ENCODE data around the gene NAA30. TPM values are rescaled to one million over a fixed set of nuclear protein-coding genes. Genes with fewer than 3 reads are reported as not detected.

Gene NAA30
- total RNA-seq, 1 donor from 2014 or later = 27.3 TPM

DNA sequence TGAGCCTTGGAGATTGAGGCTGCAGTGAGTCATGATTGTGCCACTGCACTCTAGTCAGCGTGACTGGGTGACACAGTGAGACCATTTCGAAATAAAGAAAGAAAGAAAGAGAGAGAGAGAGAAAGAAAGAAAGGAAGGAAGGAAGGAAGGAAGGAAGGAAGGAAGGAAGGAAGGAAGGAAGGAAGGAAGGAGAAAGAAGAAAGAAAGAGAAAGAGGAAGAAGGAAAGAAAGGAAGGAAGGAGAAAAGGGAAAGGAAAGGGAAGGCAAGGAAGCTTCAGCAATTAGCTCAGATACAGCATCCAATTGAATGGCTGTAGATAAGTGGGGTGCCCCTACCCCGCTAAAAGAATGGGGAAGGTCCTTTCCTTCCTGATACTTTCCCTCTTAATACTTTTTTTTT lies 9.5 kb upstream of the NAA30 start:
- no peaks in the 10 kb centered on the region for H3K36me3 Mint-ChIP-seq (ENCODE audit: low read depth, unreplicated experiment)
- Histone ChIP-seq H3K9ac (ENCODE audit: low read length) (no peak overlapping the region), H3K27ac (ENCODE audit: low read depth, low read length) (no peak overlapping the region), H3K4me3 (ENCODE audit: insufficient read depth, low read depth, low read length) (no peak overlapping the region), H3K79me2 (ENCODE audit: insufficient read depth, low read length) (no peaks in the 10 kb centered on the region), H4K20me1 (ENCODE audit: insufficient read depth, low read length) (no peaks in the 10 kb centered on the region), H3K4me2 (ENCODE audit: low read length) (no peak overlapping the region), H3K36me3 (ENCODE audit: insufficient read depth, low read length) (no peaks in the 10 kb centered on the region), H3K4me1 (ENCODE audit: insufficient read depth, low read length) (peaks cover 14% of the 10 kb centered on the region), H2AFZ (ENCODE audit: low read depth, low read length) (no peak overlapping the region), H3K9me3 (ENCODE audit: insufficient read depth, low read depth, low read length) (no peaks in the 10 kb centered on the region), H3K27me3 (ENCODE audit: insufficient read depth, low read length) (no peaks in the 10 kb centered on the region)
- DNase-seq (ENCODE audit: low read depth) (no peak), FAIRE-seq (no peak)
- peaks cover 1% of the 10 kb centered on the region for H3K27me3 Mint-ChIP-seq (ENCODE audit: low read depth, unreplicated experiment)
- H3K9me3 Mint-ChIP-seq (ENCODE audit: unreplicated experiment) = no peaks in the 10 kb centered on the region
- H3K4me3 Mint-ChIP-seq (ENCODE audit: unreplicated experiment) = no peak overlapping the region
- H3K4me1 Mint-ChIP-seq (ENCODE audit: low read depth, unreplicated experiment) = peaks cover 15% of the 10 kb centered on the region
- no peak for TF ChIP-seq EZH2 (IDR thresholded peaks at IDR 0.05; ENCODE audit: insufficient read depth, low read length)
- no peak for TF ChIP-seq CTCF (IDR thresholded peaks at IDR 0.05; ENCODE audit: insufficient read depth, low read depth, low read length)
- no peak overlapping the region for H3K27ac Mint-ChIP-seq (ENCODE audit: unreplicated experiment)

- Histone ChIP-seq H4K20me1 (ENCODE audit: insufficient read depth, low read length) (no peaks in the 10 kb centered on the region), H3K4me2 (ENCODE audit: low read length) (peak overlapping the region; percentile 13), H3K9me3 (ENCODE audit: insufficient read depth, low read depth, low read length) (no peaks in the 10 kb centered on the region), H3K4me1 (ENCODE audit: insufficient read depth, low read length) (peaks cover 14% of the 10 kb centered on the region), H3K27ac (ENCODE audit: low read depth, low read length) (peak overlapping the region; percentile 33), H3K79me2 (ENCODE audit: insufficient read depth, low read length) (no peaks in the 10 kb centered on the region), H3K4me3 (ENCODE audit: insufficient read depth, low read depth, low read length) (no peak overlapping the region), H3K36me3 (ENCODE audit: insufficient read depth, low read length) (no peaks in the 10 kb centered on the region), H3K9ac (ENCODE audit: low read length) (no peak overlapping the region), H3K27me3 (ENCODE audit: insufficient read depth, low read length) (no peaks in the 10 kb centered on the region), H2AFZ (ENCODE audit: low read depth, low read length) (no peak overlapping the region)
- H3K27me3 Mint-ChIP-seq (ENCODE audit: low read depth, unreplicated experiment) = peaks cover 2% of the 10 kb centered on the region
- H3K4me3 Mint-ChIP-seq (ENCODE audit: unreplicated experiment) = no peak overlapping the region
- H3K4me1 Mint-ChIP-seq (ENCODE audit: low read depth, unreplicated experiment) = peaks cover 15% of the 10 kb centered on the region
- H3K36me3 Mint-ChIP-seq (ENCODE audit: low read depth, unreplicated experiment) = peaks cover 2% of the 10 kb centered on the region
- FAIRE-seq (peak; percentile 75), DNase-seq (ENCODE audit: low read depth) (peak; percentile 80)
- H3K9me3 Mint-ChIP-seq (ENCODE audit: unreplicated experiment) = no peaks in the 10 kb centered on the region
- H3K27ac Mint-ChIP-seq (ENCODE audit: unreplicated experiment) = no peak overlapping the region
- no peak for TF ChIP-seq EZH2 (IDR thresholded peaks at IDR 0.05; ENCODE audit: insufficient read depth, low read length)
- TF ChIP-seq CTCF (IDR thresholded peaks at IDR 0.05; ENCODE audit: insufficient read depth, low read depth, low read length) = no peak
These were observed 8.1 kb upstream of the NAA30 start for GRCh38 chr14:57382283-57382682.

GRCh38 chr14:57383125-57383745 lies 7.2 kb upstream of the NAA30 start:
- peaks cover 2% of the 10 kb centered on the region for H3K27me3 Mint-ChIP-seq (ENCODE audit: low read depth, unreplicated experiment)

More at GRCh38 chr14:57383125-57383745, 7.2 kb upstream of the NAA30 start:
- no peaks in the 10 kb centered on the region for H3K9me3 Mint-ChIP-seq (ENCODE audit: unreplicated experiment)
- H3K4me3 ChIP-seq (ENCODE audit: insufficient read depth, low read depth, low read length) = no peak overlapping the region
- TF ChIP-seq CTCF (IDR thresholded peaks at IDR 0.05; ENCODE audit: insufficient read depth, low read depth, low read length) (no peak), EZH2 (IDR thresholded peaks at IDR 0.05; ENCODE audit: insufficient read depth, low read length) (no peak)
- H3K79me2 ChIP-seq (ENCODE audit: insufficient read depth, low read length) = no peaks in the 10 kb centered on the region
- no peak overlapping the region for H3K4me3 Mint-ChIP-seq (ENCODE audit: unreplicated experiment)
- no peak overlapping the region for H3K9ac ChIP-seq (ENCODE audit: low read length)
- no peaks in the 10 kb centered on the region for H3K27me3 ChIP-seq (ENCODE audit: insufficient read depth, low read length)
- peaks cover 14% of the 10 kb centered on the region for H3K4me1 ChIP-seq (ENCODE audit: insufficient read depth, low read length)
- no peak overlapping the region for H2AFZ ChIP-seq (ENCODE audit: low read depth, low read length)
- H3K4me2 ChIP-seq (ENCODE audit: low read length) = no peak overlapping the region
- no peaks in the 10 kb centered on the region for H4K20me1 ChIP-seq (ENCODE audit: insufficient read depth, low read length)
- peaks cover 2% of the 10 kb centered on the region for H3K36me3 Mint-ChIP-seq (ENCODE audit: low read depth, unreplicated experiment)
- FAIRE-seq (no peak), DNase-seq (ENCODE audit: low read depth) (no peak)
- H3K36me3 ChIP-seq (ENCODE audit: insufficient read depth, low read length) = no peaks in the 10 kb centered on the region
- no peak overlapping the region for H3K27ac ChIP-seq (ENCODE audit: low read depth, low read length)
- H3K9me3 ChIP-seq (ENCODE audit: insufficient read depth, low read depth, low read length) = no peaks in the 10 kb centered on the region
- H3K4me1 Mint-ChIP-seq (ENCODE audit: low read depth, unreplicated experiment) = peaks cover 15% of the 10 kb centered on the region
- peak overlapping the region; percentile 13 for H3K27ac Mint-ChIP-seq (ENCODE audit: unreplicated experiment)

Measured in astrocyte (in vitro differentiated cells and primary cell).